Memory B cell (primary cell): ENCODE measurements around the gene THRB.

Source experiments
- ATAC-seq: fragments of 150-1000 bp; cut with Tn5 transposase; 2 replicates; pipeline ENCODE4 v1.10.0; 2021; ENCODE audit warnings: low read depth, mild to moderate bottlenecking, moderate library complexity
- DNase-seq, 2 donors: peaks; one replicate each; pipeline ENCODE4 v3.0.0; 2022; ENCODE audit warnings: low spot score in 2 of 2
- H3K27ac Mint-ChIP-seq: one replicate; pipeline ENCODE4 v1.8.0; 2022; ENCODE audit warnings: mild to moderate bottlenecking, moderate library complexity, mixed read lengths
- H3K27me3 Mint-ChIP-seq: one replicate; pipeline ENCODE4 v1.8.0; 2022; ENCODE audit warnings: mixed read lengths
- H3K36me3 Mint-ChIP-seq: one replicate; pipeline ENCODE4 v1.8.0; 2022; ENCODE audit warnings: mild to moderate bottlenecking, mixed read lengths
- H3K4me1 Mint-ChIP-seq: one replicate; pipeline ENCODE4 v1.8.0; 2022; ENCODE audit warnings: mixed read lengths
- H3K4me3 Mint-ChIP-seq: one replicate; pipeline ENCODE4 v1.8.0; 2022; ENCODE audit warnings: mild to moderate bottlenecking, moderate library complexity, mixed read lengths
- H3K9me3 Mint-ChIP-seq: one replicate; pipeline ENCODE4 v1.8.0; 2022; ENCODE audit warnings: mixed read lengths

Gene THRB

GRCh38 chr3:24145481-24145880 lies 349.2 kb downstream of the THRB start:
- DNase-seq = no peak

GRCh38 chr3:24142127-24142526 lies 352.5 kb downstream of the THRB start:
- Mint-ChIP-seq H3K27ac (no peak overlapping the region), H3K36me3 (no peaks in the 10 kb centered on the region), H3K4me3 (no peak overlapping the region), H3K9me3 (no peaks in the 10 kb centered on the region), H3K4me1 (peaks cover 6% of the 10 kb centered on the region), H3K27me3 (peaks cover 3% of the 10 kb centered on the region)
- no peak for ATAC-seq
- DNase-seq = no peak

More at GRCh38 chr3:24145481-24145880, 349.2 kb downstream of the THRB start:
- peaks cover 3% of the 10 kb centered on the region for H3K27me3 Mint-ChIP-seq
- H3K4me1 Mint-ChIP-seq = no peaks in the 10 kb centered on the region
- H3K27ac Mint-ChIP-seq = no peak overlapping the region
- no peaks in the 10 kb centered on the region for H3K9me3 Mint-ChIP-seq
- H3K36me3 Mint-ChIP-seq = no peaks in the 10 kb centered on the region
- no peak for ATAC-seq
- no peak overlapping the region for H3K4me3 Mint-ChIP-seq

- Mint-ChIP-seq H3K4me3 (no peak overlapping the region), H3K27ac (no peak overlapping the region), H3K36me3 (no peaks in the 10 kb centered on the region), H3K27me3 (peaks cover 3% of the 10 kb centered on the region), H3K9me3 (no peaks in the 10 kb centered on the region), H3K4me1 (peaks cover 6% of the 10 kb centered on the region)
- ATAC-seq (no peak), DNase-seq (no peak)
These were observed 353.1 kb downstream of the THRB start for GRCh38 chr3:24141548-24141947.

GRCh38 chr3:24139463-24140412 lies 354.9 kb downstream of the THRB start:
- Mint-ChIP-seq H3K4me3 (no peak overlapping the region), H3K4me1 (peaks cover 6% of the 10 kb centered on the region), H3K27me3 (peaks cover 3% of the 10 kb centered on the region), H3K27ac (no peak overlapping the region), H3K9me3 (no peaks in the 10 kb centered on the region), H3K36me3 (no peaks in the 10 kb centered on the region)
- ATAC-seq = no peak
- DNase-seq = no peak

- Mint-ChIP-seq H3K4me1 (peaks cover 6% of the 10 kb centered on the region), H3K4me3 (no peak overlapping the region), H3K27me3 (no peaks in the 10 kb centered on the region), H3K9me3 (no peaks in the 10 kb centered on the region), H3K27ac (no peak overlapping the region), H3K36me3 (no peaks in the 10 kb centered on the region)
- DNase-seq (no peak), ATAC-seq (no peak)
These were observed 355.8 kb downstream of the THRB start for GRCh38 chr3:24138876-24139256.

- no peaks in the 10 kb centered on the region for H3K9me3 Mint-ChIP-seq
- no peak overlapping the region for H3K27ac Mint-ChIP-seq
- ATAC-seq (no peak), DNase-seq (no peak)
- no peak overlapping the region for H3K4me3 Mint-ChIP-seq
- no peaks in the 10 kb centered on the region for H3K27me3 Mint-ChIP-seq
- peaks cover 6% of the 10 kb centered on the region for H3K4me1 Mint-ChIP-seq
- H3K36me3 Mint-ChIP-seq = no peaks in the 10 kb centered on the region
These were observed 356.4 kb downstream of the THRB start for GRCh38 chr3:24137958-24138875.

GRCh38 chr3:24137334-24137733 lies 357.3 kb downstream of the THRB start:
- DNase-seq = no peak
- Mint-ChIP-seq H3K4me1 (peaks cover 6% of the 10 kb centered on the region), H3K27me3 (no peaks in the 10 kb centered on the region), H3K9me3 (no peaks in the 10 kb centered on the region), H3K27ac (no peak overlapping the region), H3K36me3 (no peaks in the 10 kb centered on the region), H3K4me3 (no peak overlapping the region)
- no peak for ATAC-seq

- DNase-seq = no peak
- no peak overlapping the region for H3K4me3 Mint-ChIP-seq
- no peaks in the 10 kb centered on the region for H3K9me3 Mint-ChIP-seq
- H3K36me3 Mint-ChIP-seq = no peaks in the 10 kb centered on the region
- no peaks in the 10 kb centered on the region for H3K27me3 Mint-ChIP-seq
- H3K4me1 Mint-ChIP-seq = peaks cover 6% of the 10 kb centered on the region
- no peak for ATAC-seq
- H3K27ac Mint-ChIP-seq = no peak overlapping the region
These were observed 357.9 kb downstream of the THRB start for GRCh38 chr3:24136624-24137310.

GRCh38 chr3:24135280-24135679 lies 359.4 kb downstream of the THRB start:
- no peak overlapping the region for H3K4me3 Mint-ChIP-seq
- no peak overlapping the region for H3K27ac Mint-ChIP-seq
- ATAC-seq (no peak), DNase-seq (no peak)
- peaks cover 4% of the 10 kb centered on the region for H3K9me3 Mint-ChIP-seq
- H3K36me3 Mint-ChIP-seq = no peaks in the 10 kb centered on the region
- H3K4me1 Mint-ChIP-seq = peaks cover 6% of the 10 kb centered on the region
- H3K27me3 Mint-ChIP-seq = peaks cover 2% of the 10 kb centered on the region

- H3K27ac Mint-ChIP-seq = no peak overlapping the region
- peaks cover 2% of the 10 kb centered on the region for H3K27me3 Mint-ChIP-seq
- H3K4me3 Mint-ChIP-seq = no peak overlapping the region
- no peak for ATAC-seq
- H3K36me3 Mint-ChIP-seq = no peaks in the 10 kb centered on the region
- no peak for DNase-seq
- H3K9me3 Mint-ChIP-seq = peaks cover 4% of the 10 kb centered on the region
- peaks cover 6% of the 10 kb centered on the region for H3K4me1 Mint-ChIP-seq
These were observed 360.7 kb downstream of the THRB start for GRCh38 chr3:24133942-24134341.

- Mint-ChIP-seq H3K4me3 (no peak overlapping the region), H3K9me3 (peaks cover 4% of the 10 kb centered on the region), H3K27ac (no peak overlapping the region), H3K27me3 (peaks cover 2% of the 10 kb centered on the region), H3K36me3 (no peaks in the 10 kb centered on the region), H3K4me1 (peaks cover 6% of the 10 kb centered on the region)
- ATAC-seq = no peak
- DNase-seq = no peak
These were observed 361.2 kb downstream of the THRB start for GRCh38 chr3:24133436-24133835.

- DNase-seq = no peak
- Mint-ChIP-seq H3K27ac (no peak overlapping the region), H3K36me3 (no peaks in the 10 kb centered on the region), H3K4me1 (no peaks in the 10 kb centered on the region), H3K4me3 (no peak overlapping the region), H3K27me3 (peaks cover 2% of the 10 kb centered on the region), H3K9me3 (peaks cover 4% of the 10 kb centered on the region)
- ATAC-seq = no peak
These were observed 365.1 kb downstream of the THRB start for GRCh38 chr3:24129549-24129948.

- H3K36me3 Mint-ChIP-seq = no peaks in the 10 kb centered on the region
- no peak overlapping the region for H3K27ac Mint-ChIP-seq
- DNase-seq = no peak
- no peak for ATAC-seq
- H3K4me3 Mint-ChIP-seq = no peak overlapping the region
- H3K9me3 Mint-ChIP-seq = peaks cover 4% of the 10 kb centered on the region
- no peaks in the 10 kb centered on the region for H3K4me1 Mint-ChIP-seq
- H3K27me3 Mint-ChIP-seq = peaks cover 2% of the 10 kb centered on the region
These were observed 366.2 kb downstream of the THRB start for GRCh38 chr3:24128199-24129005.
